ENCODE data around the gene NEUROG2. TPM values are rescaled to one million over a fixed set of nuclear protein-coding genes. Genes with fewer than 3 reads are reported as not detected.
"Not testable (repeated sequence)": the region's sequence is repeated elsewhere in the genome, so short reads cannot be mapped to it uniquely, and the experiment has no call there.

NEUROG2 gene
- total RNA-seq, 4 donors from 2014 or later: not detected

GRCh38 chr4:112492321-112492720 is 23.7 kb downstream of the NEUROG2 start:
- Histone ChIP-seq H3K9me3 (peaks cover 0 to 4% of the 10 kb centered on the region in 2 donors), H3K4me1 (no peaks in the 10 kb centered on the region), H3K27me3 (no peaks in the 10 kb centered on the region), H3K4me3 (no peak overlapping the region), H3K36me3 (no peaks in the 10 kb centered on the region), H3K27ac (no peak overlapping the region)
- in situ Hi-C loops (cut with MboI; ENCODE audit: low pct_ligation_motif_present in 1 of 4, low pct_unique_long_range_greater_than_20kb in 1 of 4, low sequenced_read_pairs in 3 of 4) (no loop called here), intact Hi-C loops (cut with DNase I; ENCODE audit: low total_unique reads) (no loop called here)
- TF ChIP-seq CTCF (IDR thresholded peaks at IDR 0.05) (no peak), EP300 (IDR thresholded peaks at IDR 0.05; ENCODE audit: low read depth) (no peak), POLR2AphosphoS5 (IDR thresholded peaks at IDR 0.05) (no peak), POLR2A (IDR thresholded peaks at IDR 0.05) (no peak)
- 73 to 82% methylated on average over 6 to 7 of the region's 7 CpGs for WGBS, 2 donors (ENCODE audit: low coverage in 1 of 2)
- no peak for DNase-seq

- WGBS, 2 donors (ENCODE audit: low coverage in 1 of 2): 77 to 78% methylated on average over 2 to 3 of the region's 3 CpGs
- H3K36me3 ChIP-seq; H3K4me3 ChIP-seq; in situ Hi-C loops (cut with MboI; ENCODE audit: low pct_ligation_motif_present in 1 of 4, low pct_unique_long_range_greater_than_20kb in 1 of 4, low sequenced_read_pairs in 3 of 4); H3K27ac ChIP-seq; intact Hi-C loops (cut with DNase I; ENCODE audit: low total_unique reads); DNase-seq; H3K9me3 ChIP-seq; H3K4me1 ChIP-seq; H3K27me3 ChIP-seq: not testable (repeated sequence)
Measured at GRCh38 chr4:112490808-112491207, 25.2 kb downstream of the NEUROG2 start.

- Histone ChIP-seq H3K4me3 (no peak overlapping the region), H3K27ac (no peak overlapping the region), H3K9me3 (peaks cover 0 to 3% of the 10 kb centered on the region in 2 donors), H3K36me3 (no peaks in the 10 kb centered on the region), H3K4me1 (no peaks in the 10 kb centered on the region), H3K27me3 (no peaks in the 10 kb centered on the region)
- TF ChIP-seq EP300 (IDR thresholded peaks at IDR 0.05; ENCODE audit: low read depth) (no peak), POLR2AphosphoS5 (IDR thresholded peaks at IDR 0.05) (no peak), POLR2A (IDR thresholded peaks at IDR 0.05) (no peak), CTCF (IDR thresholded peaks at IDR 0.05) (no peak)
- intact Hi-C loops (cut with DNase I; ENCODE audit: low total_unique reads): no loop called here
- DNase-seq: no peak
- in situ Hi-C loops (cut with MboI; ENCODE audit: low pct_ligation_motif_present in 1 of 4, low pct_unique_long_range_greater_than_20kb in 1 of 4, low sequenced_read_pairs in 3 of 4): no loop called here
- WGBS, 2 donors (ENCODE audit: low coverage in 1 of 2): 68 to 71% methylated on average over 4 to 5 of the region's 5 CpGs
Measured at GRCh38 chr4:112485930-112486329, 30.1 kb downstream of the NEUROG2 start.

- no peaks in the 10 kb centered on the region for H3K36me3 ChIP-seq
- no peaks in the 10 kb centered on the region for H3K4me1 ChIP-seq
- WGBS, 2 donors (ENCODE audit: low coverage in 1 of 2): 87 to 96% methylated on average over 2 of the region's 2 CpGs
- no peaks in the 10 kb centered on the region for H3K27me3 ChIP-seq
- intact Hi-C loops (cut with DNase I; ENCODE audit: low total_unique reads) (no loop called here), in situ Hi-C loops (cut with MboI; ENCODE audit: low pct_ligation_motif_present in 1 of 4, low pct_unique_long_range_greater_than_20kb in 1 of 4, low sequenced_read_pairs in 3 of 4) (no loop called here)
- no peak for TF ChIP-seq EP300 (IDR thresholded peaks at IDR 0.05; ENCODE audit: low read depth)
- TF ChIP-seq CTCF (IDR thresholded peaks at IDR 0.05): no peak
- no peak for TF ChIP-seq POLR2A (IDR thresholded peaks at IDR 0.05)
- no peak for TF ChIP-seq POLR2AphosphoS5 (IDR thresholded peaks at IDR 0.05)
- no peak overlapping the region for H3K27ac ChIP-seq
- no peak overlapping the region for H3K4me3 ChIP-seq
- H3K9me3 ChIP-seq: no peaks in the 10 kb centered on the region
- DNase-seq: no peak
Measured at GRCh38 chr4:112473985-112474384, 42.0 kb downstream of the NEUROG2 start.

GRCh38 chr4:112472318-112472717 is 43.7 kb downstream of the NEUROG2 start:
- TF ChIP-seq CTCF (IDR thresholded peaks at IDR 0.05) (no peak), POLR2A (IDR thresholded peaks at IDR 0.05) (no peak), POLR2AphosphoS5 (IDR thresholded peaks at IDR 0.05) (no peak), EP300 (IDR thresholded peaks at IDR 0.05; ENCODE audit: low read depth) (no peak)
- H3K9me3 ChIP-seq: no peaks in the 10 kb centered on the region
- no peaks in the 10 kb centered on the region for H3K27me3 ChIP-seq
- H3K36me3 ChIP-seq: no peaks in the 10 kb centered on the region
- in situ Hi-C loops (cut with MboI; ENCODE audit: low pct_ligation_motif_present in 1 of 4, low pct_unique_long_range_greater_than_20kb in 1 of 4, low sequenced_read_pairs in 3 of 4) (no loop called here), intact Hi-C loops (cut with DNase I; ENCODE audit: low total_unique reads) (no loop called here)
- no peak for DNase-seq
- H3K4me3 ChIP-seq: no peak overlapping the region
- H3K27ac ChIP-seq: no peak overlapping the region
- no peaks in the 10 kb centered on the region for H3K4me1 ChIP-seq
